Measurements from ENCODE around the gene IL17C.

Gene IL17C

GRCh38 chr16:88642881-88643643 is 4.7 kb downstream of the IL17C start:
- in situ Hi-C loops (cut with HindIII; ENCODE audit: low sequenced_read_pairs), result loop anchor here (5.0 kb wide), 1 partner anchor 34 kb away; no protein-coding TSS in a partner anchor

DNA sequence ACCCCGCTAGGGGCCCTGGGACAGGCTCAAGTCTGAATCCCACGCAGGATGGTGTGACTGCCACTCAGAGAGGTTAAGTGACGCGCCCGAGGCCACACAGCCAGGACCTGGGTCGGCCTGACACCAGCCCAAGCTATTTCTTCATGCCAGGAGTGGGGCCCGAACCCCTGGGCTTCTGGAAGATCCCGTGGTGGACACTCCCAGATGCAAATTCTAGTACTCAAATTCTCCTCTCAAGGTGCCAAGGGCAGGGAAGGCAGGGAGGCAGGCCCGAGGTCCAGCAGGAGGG is 5.2 kb downstream of the IL17C start:
- in situ Hi-C loops (cut with HindIII; ENCODE audit: low sequenced_read_pairs), result loop anchor here (5.0 kb wide), 1 partner anchor 34 kb away; no protein-coding TSS in a partner anchor

DNA sequence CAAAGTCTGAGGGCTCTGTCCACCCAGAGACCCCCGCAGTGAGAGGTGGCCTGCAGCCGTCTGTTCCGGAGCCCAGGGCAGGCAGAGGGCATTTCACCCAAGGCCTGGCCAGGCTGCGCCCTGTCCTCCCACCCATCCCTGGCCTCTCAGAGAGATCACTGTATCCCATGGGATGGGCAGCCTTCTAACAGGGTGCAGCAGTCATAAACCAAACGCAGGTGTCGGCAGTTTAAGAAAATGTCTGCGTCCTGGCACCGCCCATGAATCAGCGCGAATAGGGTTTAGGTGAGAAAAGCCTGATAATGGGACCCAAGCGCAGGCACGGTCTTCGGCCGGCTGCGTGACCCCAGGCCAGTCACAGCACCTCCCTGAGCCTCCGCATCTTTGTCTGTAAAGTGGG is 7.1 kb downstream of the IL17C start:
- in situ Hi-C loops (cut with HindIII; ENCODE audit: low sequenced_read_pairs), result no loop called here

GRCh38 chr16:88645941-88646340 is 7.6 kb downstream of the IL17C start:
- in situ Hi-C loops (cut with HindIII; ENCODE audit: low sequenced_read_pairs), result no loop called here

- in situ Hi-C loops (cut with HindIII; ENCODE audit: low sequenced_read_pairs), result no loop called here
These were observed 8.1 kb downstream of the IL17C start for GRCh38 chr16:88646345-88647034.

- in situ Hi-C loops (cut with HindIII; ENCODE audit: low sequenced_read_pairs), result no loop called here
These were observed 9.1 kb downstream of the IL17C start for GRCh38 chr16:88647178-88648070.

GRCh38 chr16:88649195-88649923 is 11.0 kb downstream of the IL17C start:
- in situ Hi-C loops (cut with HindIII; ENCODE audit: low sequenced_read_pairs), result no loop called here

DNA sequence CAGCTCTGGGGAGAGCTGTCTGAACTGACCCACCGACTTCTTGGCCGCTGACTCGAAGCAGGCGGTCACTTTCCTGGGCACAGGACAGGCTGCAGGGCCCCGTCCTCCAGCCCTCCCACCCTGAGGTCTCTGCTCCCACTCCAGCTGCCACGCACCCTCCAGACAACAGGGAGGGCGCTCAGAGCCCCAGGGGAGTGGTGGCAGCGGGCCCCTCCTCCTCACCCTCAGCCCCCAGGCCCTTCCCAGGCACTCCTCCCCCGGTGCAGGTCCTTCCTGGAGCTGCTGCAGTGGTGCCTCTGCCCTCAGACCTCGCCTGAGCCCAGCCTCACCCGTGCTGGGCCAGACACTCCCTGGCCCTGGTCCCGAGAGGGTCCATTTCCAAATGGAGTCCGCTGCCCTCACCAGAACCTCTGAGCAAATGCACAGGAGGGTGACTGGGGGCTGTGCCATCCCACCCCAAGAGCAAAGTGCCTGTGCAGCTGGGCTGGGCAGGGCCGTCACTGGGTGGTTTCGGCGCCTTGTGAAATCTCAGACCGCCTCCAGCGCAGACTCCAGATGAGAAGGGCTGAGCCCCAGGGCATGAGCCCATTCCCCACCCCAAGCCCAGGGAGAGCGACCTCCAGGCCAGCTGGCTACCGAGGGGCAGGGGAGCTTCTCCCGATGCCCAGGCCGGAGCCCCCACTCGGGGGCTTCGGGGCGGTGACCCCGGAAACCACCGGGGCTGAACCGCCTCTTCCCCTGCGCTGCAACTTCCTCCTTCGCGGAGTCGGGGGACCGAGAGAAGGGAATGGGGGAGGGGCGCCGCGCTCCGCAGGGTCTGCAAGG is 11.8 kb downstream of the IL17C start:
- in situ Hi-C loops (cut with HindIII; ENCODE audit: low sequenced_read_pairs), result no loop called here

- in situ Hi-C loops (cut with HindIII; ENCODE audit: low sequenced_read_pairs), result no loop called here
These were observed 12.4 kb downstream of the IL17C start, which contains the start of gene CYBA for GRCh38 chr16:88650749-88651275. Gene CYBA (minus strand): TSS chr16:88651053. CDS start chr16:88651013, 40 bp downstream.

GRCh38 chr16:88651276-88651988 is 13.1 kb downstream of the IL17C start:
- in situ Hi-C loops (cut with HindIII; ENCODE audit: low sequenced_read_pairs), result no loop called here

DNA sequence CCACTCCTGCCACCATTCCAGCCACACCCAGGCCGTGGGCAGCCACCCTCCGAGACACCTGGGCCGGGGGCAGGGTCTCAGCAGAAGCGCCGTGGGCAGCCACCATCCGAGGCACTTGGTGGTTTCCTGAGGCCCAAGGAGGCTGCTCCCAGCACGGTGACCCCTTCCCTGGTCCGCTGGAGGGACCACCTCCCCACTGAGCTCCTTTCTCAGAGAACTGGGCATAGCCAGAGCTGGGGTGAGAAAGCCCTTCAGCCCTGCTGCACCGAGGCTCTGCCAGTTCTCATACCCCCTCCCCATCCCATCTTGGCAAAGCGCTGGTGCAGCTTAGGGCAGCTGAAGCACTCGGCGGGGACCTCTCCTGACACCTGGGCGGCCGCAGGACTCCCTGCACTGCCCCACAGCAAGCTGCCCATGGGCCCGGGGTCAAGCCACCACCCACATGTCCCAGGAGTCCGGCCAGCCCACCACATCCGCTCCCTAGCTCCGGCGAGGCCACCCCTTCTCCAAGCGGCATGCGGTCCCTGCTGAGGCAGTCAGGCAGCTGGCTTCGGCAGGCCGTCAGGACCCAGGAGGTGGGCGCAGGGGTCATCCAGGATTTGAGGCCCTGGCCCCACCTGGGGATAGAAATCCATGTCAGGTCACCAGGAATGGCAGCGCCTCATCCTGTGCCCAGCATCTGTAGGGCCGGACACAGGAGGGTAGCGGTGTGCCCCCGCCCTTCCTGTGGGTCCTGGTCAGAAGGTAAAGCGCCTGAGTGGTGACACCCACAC is 13.8 kb downstream of the IL17C start:
- in situ Hi-C loops (cut with HindIII; ENCODE audit: low sequenced_read_pairs), result no loop called here

- in situ Hi-C loops (cut with HindIII; ENCODE audit: low sequenced_read_pairs), result no loop called here
These were observed 14.3 kb downstream of the IL17C start for GRCh38 chr16:88652762-88653063.

- in situ Hi-C loops (cut with HindIII; ENCODE audit: low sequenced_read_pairs), result no loop called here
These were observed 14.7 kb downstream of the IL17C start for GRCh38 chr16:88653101-88653500.

DNA sequence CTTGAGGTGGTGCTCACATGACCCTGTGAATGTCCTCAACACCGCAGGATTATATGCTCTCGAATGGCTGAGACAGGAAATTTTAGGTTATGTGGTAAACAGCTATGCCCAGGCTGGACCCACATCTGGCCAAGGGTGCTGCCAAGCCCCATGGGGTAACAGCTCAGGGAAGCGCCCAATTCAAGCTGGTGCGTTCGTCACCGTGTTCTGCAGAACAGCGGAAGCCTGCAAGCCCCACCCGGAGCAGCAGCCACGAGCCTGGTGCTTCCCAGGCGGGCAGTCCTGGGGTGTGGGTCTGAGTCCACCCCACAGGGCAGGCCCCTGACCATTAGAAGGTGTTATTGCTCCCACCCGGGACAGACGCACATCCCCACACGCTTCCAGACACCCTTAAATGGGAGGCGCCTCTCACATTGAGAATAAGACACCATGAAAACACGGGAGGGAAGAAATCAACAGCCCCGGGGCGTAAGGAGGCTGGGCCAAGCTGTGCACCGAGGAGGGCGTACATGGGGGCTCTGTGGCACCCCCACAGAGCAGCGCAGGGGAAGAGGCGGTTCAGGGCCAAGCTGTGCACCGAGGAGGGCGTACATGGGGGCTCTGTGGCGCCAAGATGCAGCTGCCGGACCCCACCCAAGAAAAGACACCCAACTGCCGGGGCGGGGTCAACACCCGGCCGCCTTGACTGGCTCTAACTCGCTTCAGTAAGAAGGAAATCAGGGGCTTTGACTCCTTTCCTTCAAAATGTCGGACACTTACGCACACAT is 15.4 kb downstream of the IL17C start:
- in situ Hi-C loops (cut with HindIII; ENCODE audit: low sequenced_read_pairs), result no loop called here

DNA sequence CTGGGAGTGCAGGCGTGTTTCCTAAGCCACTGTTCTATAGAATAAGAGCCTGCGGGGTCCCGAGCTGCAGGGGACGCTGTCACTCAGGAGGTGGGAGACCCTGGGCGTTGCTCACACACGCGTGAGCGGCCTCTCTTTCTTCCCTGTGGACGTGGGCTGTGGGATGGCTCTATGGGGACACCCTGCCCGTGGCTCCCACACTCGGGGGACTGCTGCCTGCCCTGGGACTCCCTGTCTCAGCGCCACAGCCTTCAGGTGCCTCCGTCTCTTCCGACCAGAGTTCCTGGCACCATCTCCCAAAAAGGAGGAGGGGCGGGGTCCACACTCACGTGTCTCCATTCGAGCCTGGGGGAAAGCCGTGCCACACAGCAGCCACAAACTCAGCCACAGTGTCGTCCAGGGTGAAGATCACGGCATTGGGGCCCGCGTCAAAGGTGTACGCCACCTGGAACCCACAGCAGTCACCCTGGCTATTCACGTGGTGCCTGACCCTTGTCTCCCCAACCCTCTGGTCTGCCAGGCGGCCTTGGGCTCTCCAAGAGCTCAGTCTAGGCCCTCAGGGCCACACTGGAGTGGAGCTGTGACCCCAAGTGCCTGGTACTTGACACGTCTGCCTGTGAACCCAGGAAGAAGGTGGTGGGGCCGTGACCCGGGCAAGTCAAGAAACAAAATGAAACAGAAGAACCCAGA is 16.1 kb downstream of the IL17C start:
- in situ Hi-C loops (cut with HindIII; ENCODE audit: low sequenced_read_pairs), result no loop called here

DNA sequence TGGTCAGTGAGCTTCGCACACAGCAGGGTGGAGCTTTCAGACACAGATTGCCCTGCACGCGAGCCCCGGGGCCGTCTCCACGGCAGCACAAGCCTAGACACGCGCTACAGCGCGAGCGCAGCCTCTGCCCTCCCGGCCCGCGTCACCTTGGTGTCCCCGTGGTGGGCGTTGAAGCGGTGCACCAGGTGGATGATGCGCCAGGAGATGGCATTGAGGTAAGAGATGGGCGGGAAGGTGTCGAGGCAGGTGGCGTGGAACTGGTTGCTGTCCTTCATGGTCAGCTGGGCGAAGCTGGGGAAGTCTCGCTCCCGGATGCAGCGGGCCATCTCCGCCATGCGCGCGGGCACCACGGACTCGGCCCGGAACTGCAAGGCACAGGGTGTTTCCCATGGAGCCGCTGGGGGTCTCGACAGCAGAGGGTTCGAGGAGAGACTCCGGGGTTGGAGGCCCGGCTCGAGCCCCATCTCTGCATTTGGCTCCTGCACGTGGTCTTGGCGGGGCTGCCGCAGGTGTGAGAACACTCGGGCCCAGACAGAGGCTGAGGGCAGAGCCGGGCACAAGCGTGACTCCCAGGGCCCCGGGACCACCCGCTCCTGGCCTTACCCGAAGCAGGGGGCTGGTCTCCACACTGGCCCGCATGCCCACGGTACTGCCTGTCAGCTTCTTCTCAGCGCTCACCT is 16.8 kb downstream of the IL17C start:
- in situ Hi-C loops (cut with HindIII; ENCODE audit: low sequenced_read_pairs), result no loop called here

All from endothelial cell of hepatic sinusoid (primary cell).